Keratinocyte (primary cell): ENCODE results near the gene ECEL1. TPM values are rescaled to one million over a fixed set of nuclear protein-coding genes. Genes with fewer than 3 reads are reported as not detected.

Experiments used
- DNase-seq: peaks from one replicate; pipeline ENCODE4 v3.0.0-alpha.2; 2011; ENCODE audit warnings: low read depth, missing footprints, low spot score
- FAIRE-seq: peaks from 2 replicates; lab custom pipeline; 2011; peaks lifted over from hg19 to GRCh38; lab: Jason Lieb, UNC
- H2AFZ ChIP-seq: 2 replicates; pipeline ENCODE4 v1.6.0; 2012; ENCODE audit warnings: low read length, control low read depth, inconsistent platforms; ENCODE audit not compliant: control insufficient read depth
- H3K27ac ChIP-seq: 2 replicates; pipeline ENCODE4 v1.5.1; 2011; ENCODE audit warnings: low read length; ENCODE audit not compliant: control insufficient read depth, insufficient read depth
- H3K27me3 ChIP-seq: 3 replicates; pipeline ENCODE4 v1.6.0; 2011; ENCODE audit warnings: low read length; ENCODE audit not compliant: control insufficient read depth, insufficient read depth; ENCODE audit errors: extremely low read depth
- H3K36me3 ChIP-seq, 2 experiments: 2 replicates in 1 of 2; 3 replicates in 1 of 2; pipeline ENCODE4 v1.5.1; 2011; ENCODE audit warnings: low read length in 2 of 2, mild to moderate bottlenecking in 1 of 2; ENCODE audit not compliant: control insufficient read depth in 2 of 2, insufficient read depth in 2 of 2; ENCODE audit errors: extremely low read depth in 1 of 2
- H3K4me1 ChIP-seq: 3 replicates; pipeline ENCODE4 v1.5.1; 2011; ENCODE audit warnings: low read length; ENCODE audit not compliant: control insufficient read depth, insufficient read depth; ENCODE audit errors: extremely low read depth
- H3K4me2 ChIP-seq: 3 replicates; pipeline ENCODE4 v1.6.0; 2011; ENCODE audit warnings: low read depth, low read length; ENCODE audit not compliant: control insufficient read depth, insufficient read depth; ENCODE audit errors: extremely low read depth
- H3K4me3 ChIP-seq, 3 experiments: fragments of 200-600 bp in 1 of 3; sonication (generic) in 1 of 3; 2 replicates in 2 of 3; 3 replicates in 1 of 3; pipeline ENCODE4 v1.5.1; 2011 to 2016; ENCODE audit warnings: low read length in 3 of 3, mild to moderate bottlenecking in 3 of 3, control low read depth in 2 of 3, inconsistent platforms in 1 of 3, low read depth in 1 of 3, mixed read lengths in 1 of 3, mixed run types in 1 of 3, moderate library complexity in 1 of 3; ENCODE audit not compliant: control insufficient read depth in 2 of 3, insufficient read depth in 2 of 3; ENCODE audit errors: extremely low read depth in 1 of 3
- H3K79me2 ChIP-seq: 2 replicates; pipeline ENCODE4 v1.6.0; 2012; ENCODE audit warnings: low read length; ENCODE audit not compliant: control insufficient read depth, insufficient read depth
- H3K9ac ChIP-seq: 3 replicates; pipeline ENCODE4 v1.6.0; 2011; ENCODE audit warnings: low read length; ENCODE audit not compliant: control insufficient read depth, insufficient read depth; ENCODE audit errors: extremely low read depth
- H3K9me1 ChIP-seq: 3 replicates; pipeline ENCODE4 v1.6.0; 2011; ENCODE audit warnings: low read length; ENCODE audit not compliant: control insufficient read depth, insufficient read depth; ENCODE audit errors: extremely low read depth
- H3K9me3 ChIP-seq: 2 replicates; pipeline ENCODE4 v1.5.1; 2012; ENCODE audit warnings: low read depth, low read length; ENCODE audit not compliant: control insufficient read depth
- H4K20me1 ChIP-seq: 3 replicates; pipeline ENCODE4 v1.6.0; 2011; ENCODE audit warnings: low read length; ENCODE audit not compliant: control insufficient read depth, insufficient read depth; ENCODE audit errors: extremely low read depth
- EZH2 ChIP-seq: IDR thresholded peaks from one replicate; pipeline ENCODE4 v1.6.1; 2012; ENCODE audit warnings: inconsistent platforms, mild to moderate bottlenecking, low read length, moderate library complexity
- dilution Hi-C: fragments of 300-500 bp; cut with MboI; formaldehyde crosslinking; loops from one replicate; pipeline ENCODE4 v1.7.0; 2020; ENCODE audit warnings: low sequenced_read_pairs; ENCODE audit not compliant: extremely low pct_ligation_motif_present
- polyA plus RNA-seq, 5 experiments: library from polyadenylated mRNA; depleted of rRNA in 3 of 5; stranded (reverse) in 3 of 5; stranded (forward) in 1 of 5; unstranded in 1 of 5; fragments of >200 nt; gene quantifications; 1 replicate in 1 of 5; 2 replicates in 3 of 5; 3 replicates in 1 of 5; pipeline versions ENCODE4 v1.2.1 to v1.2.3, GENCODE V29; 2011 to 2012; ENCODE audit warnings: missing spikeins in 2 of 5, low read depth in 1 of 5, low replicate concordance in 1 of 5
- TF ChIP-seq, protein P1 (sequence below), 3 experiments: IDR thresholded peaks in 1 of 3; conservative IDR thresholded peaks in 1 of 3; optimal IDR thresholded peaks in 1 of 3; 2 replicates in 2 of 3; 3 replicates in 1 of 3; pipeline versions ENCODE3 to v1.5.1; 2011; ENCODE audit warnings: low read length in 3 of 3, mild to moderate bottlenecking in 3 of 3, moderate library complexity in 2 of 3, control low read depth in 1 of 3, inconsistent platforms in 1 of 3; ENCODE audit not compliant: insufficient read depth in 2 of 3; ENCODE audit errors: extremely low read depth in 1 of 3

The ECEL1 gene
- polyA plus RNA-seq, 1 donor (not counting 4 experiments of a cell fraction or from before 2014, with no cell fraction given) = not detected

DNA sequence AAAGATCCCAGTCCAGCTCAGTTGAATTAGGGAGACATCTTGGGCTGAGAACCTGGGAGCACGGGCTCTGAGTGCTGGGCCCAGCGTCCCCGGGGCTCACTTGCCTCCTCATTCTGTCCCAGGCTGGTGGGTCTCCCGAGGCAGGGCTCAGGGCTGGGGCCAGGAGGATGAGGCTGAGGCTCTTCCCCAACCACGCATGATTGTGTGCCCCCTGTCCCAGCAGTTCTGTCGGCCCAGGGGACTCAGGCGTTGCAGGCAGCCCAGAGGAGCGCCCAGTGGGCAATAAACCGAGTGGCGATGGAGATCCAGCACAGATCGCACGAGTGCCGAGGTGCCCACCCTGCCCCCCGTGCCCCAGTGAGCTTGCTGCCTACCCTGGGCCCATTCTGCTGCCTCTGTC, 33.5 kb upstream of the ECEL1 start:
- FAIRE-seq = no peak
- Histone ChIP-seq H3K4me1 (no peaks in the 10 kb centered on the region), H3K36me3 (no peaks in the 10 kb centered on the region), H3K9me1 (no peaks in the 10 kb centered on the region), H3K27ac (no peak overlapping the region), H4K20me1 (no peaks in the 10 kb centered on the region), H3K9me3 (no peaks in the 10 kb centered on the region), H3K4me2 (no peak overlapping the region), H3K4me3 (no peak overlapping the region), H3K9ac (no peak overlapping the region), H3K79me2 (no peaks in the 10 kb centered on the region), H3K27me3 (peaks cover 49% of the 10 kb centered on the region), H2AFZ (no peak overlapping the region)
- DNase-seq = no peak
- dilution Hi-C loops = no loop called here
- no peak for TF ChIP-seq EZH2
- TF ChIP-seq, protein P1, sequence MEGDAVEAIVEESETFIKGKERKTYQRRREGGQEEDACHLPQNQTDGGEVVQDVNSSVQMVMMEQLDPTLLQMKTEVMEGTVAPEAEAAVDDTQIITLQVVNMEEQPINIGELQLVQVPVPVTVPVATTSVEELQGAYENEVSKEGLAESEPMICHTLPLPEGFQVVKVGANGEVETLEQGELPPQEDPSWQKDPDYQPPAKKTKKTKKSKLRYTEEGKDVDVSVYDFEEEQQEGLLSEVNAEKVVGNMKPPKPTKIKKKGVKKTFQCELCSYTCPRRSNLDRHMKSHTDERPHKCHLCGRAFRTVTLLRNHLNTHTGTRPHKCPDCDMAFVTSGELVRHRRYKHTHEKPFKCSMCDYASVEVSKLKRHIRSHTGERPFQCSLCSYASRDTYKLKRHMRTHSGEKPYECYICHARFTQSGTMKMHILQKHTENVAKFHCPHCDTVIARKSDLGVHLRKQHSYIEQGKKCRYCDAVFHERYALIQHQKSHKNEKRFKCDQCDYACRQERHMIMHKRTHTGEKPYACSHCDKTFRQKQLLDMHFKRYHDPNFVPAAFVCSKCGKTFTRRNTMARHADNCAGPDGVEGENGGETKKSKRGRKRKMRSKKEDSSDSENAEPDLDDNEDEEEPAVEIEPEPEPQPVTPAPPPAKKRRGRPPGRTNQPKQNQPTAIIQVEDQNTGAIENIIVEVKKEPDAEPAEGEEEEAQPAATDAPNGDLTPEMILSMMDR (optimal IDR thresholded peaks at IDR 0.05 in 1 of 3, IDR thresholded peaks at IDR 0.05 in 1 of 3, conservative IDR thresholded peaks at IDR 0.05 in 1 of 3; ENCODE audit: extremely low read depth in 1 of 3, insufficient read depth in 2 of 3, low read length in 3 of 3) = no peak

DNA sequence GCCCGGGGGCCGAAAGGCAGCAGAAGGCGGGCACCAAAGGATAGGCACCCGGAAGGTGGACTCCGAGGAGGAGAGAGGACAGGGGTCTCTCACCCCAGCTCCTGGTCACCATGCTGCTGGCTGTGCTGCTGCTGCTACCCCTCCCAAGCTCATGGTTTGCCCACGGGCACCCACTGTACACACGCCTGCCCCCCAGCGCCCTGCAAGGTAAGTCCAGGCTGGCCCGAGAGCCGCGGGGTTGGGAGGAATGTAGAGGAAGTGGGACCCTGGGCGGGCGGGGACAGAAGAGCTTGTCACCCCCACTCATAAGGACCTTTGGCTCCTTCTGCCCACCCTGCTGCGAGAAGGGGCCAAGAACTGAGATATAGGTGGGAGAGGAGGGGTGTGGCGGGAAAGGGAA, 32.9 kb upstream of the ECEL1 start:
- no peak for DNase-seq
- dilution Hi-C loops = no loop called here
- H3K4me1 ChIP-seq = no peaks in the 10 kb centered on the region
- no peak for FAIRE-seq
- H3K79me2 ChIP-seq = no peaks in the 10 kb centered on the region
- no peak overlapping the region for H2AFZ ChIP-seq
- H4K20me1 ChIP-seq = no peaks in the 10 kb centered on the region
- H3K9ac ChIP-seq = no peak overlapping the region
- no peaks in the 10 kb centered on the region for H3K36me3 ChIP-seq
- no peak overlapping the region for H3K4me3 ChIP-seq
- H3K27ac ChIP-seq = no peak overlapping the region
- H3K4me2 ChIP-seq = no peak overlapping the region
- no peaks in the 10 kb centered on the region for H3K9me1 ChIP-seq
- H3K27me3 ChIP-seq = peaks cover 49% of the 10 kb centered on the region
- TF ChIP-seq, protein P1 (optimal IDR thresholded peaks at IDR 0.05 in 1 of 3, IDR thresholded peaks at IDR 0.05 in 1 of 3, conservative IDR thresholded peaks at IDR 0.05 in 1 of 3; ENCODE audit: extremely low read depth in 1 of 3, insufficient read depth in 2 of 3, low read length in 3 of 3) = no peak
- TF ChIP-seq EZH2 = no peak
- no peaks in the 10 kb centered on the region for H3K9me3 ChIP-seq
